ENCODE measurements around the gene C16orf87.

The C16orf87 gene

DNA sequence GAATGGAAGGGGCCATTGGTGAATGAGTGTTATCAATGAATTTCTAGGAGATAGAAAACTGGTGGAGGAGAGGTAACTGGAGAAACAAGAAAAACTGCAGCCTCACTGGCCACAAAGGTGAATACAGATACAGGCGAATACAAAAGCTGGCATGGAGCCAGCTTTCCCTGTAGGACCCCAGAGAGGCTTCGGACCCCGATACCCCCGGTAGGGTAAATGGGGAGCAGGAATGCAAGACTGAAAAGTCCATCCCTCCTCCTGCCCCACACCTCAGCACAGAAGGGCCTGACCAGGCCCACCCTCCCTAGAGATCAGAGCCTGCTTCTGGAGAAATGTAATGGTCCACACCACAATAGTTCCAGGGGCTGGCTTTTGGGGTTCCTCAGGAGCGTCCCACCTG is 78.0 kb downstream of the C16orf87 start:
- no peak for DNase-seq

GRCh38 chr16:46751381-46751780 is 79.6 kb downstream of the C16orf87 start:
- DNase-seq, result no peak

GRCh38 chr16:46748775-46749705 is 81.9 kb downstream of the C16orf87 start:
- peak; percentile 44 for DNase-seq

- DNase-seq, result no peak
These were observed 83.0 kb downstream of the C16orf87 start, which contains the start of gene MYLK3 for GRCh38 chr16:46747777-46748651. TSS of gene MYLK3 (minus strand) at chr16:46748344. CDS start at chr16:46748193, 151 bp downstream.

DNA sequence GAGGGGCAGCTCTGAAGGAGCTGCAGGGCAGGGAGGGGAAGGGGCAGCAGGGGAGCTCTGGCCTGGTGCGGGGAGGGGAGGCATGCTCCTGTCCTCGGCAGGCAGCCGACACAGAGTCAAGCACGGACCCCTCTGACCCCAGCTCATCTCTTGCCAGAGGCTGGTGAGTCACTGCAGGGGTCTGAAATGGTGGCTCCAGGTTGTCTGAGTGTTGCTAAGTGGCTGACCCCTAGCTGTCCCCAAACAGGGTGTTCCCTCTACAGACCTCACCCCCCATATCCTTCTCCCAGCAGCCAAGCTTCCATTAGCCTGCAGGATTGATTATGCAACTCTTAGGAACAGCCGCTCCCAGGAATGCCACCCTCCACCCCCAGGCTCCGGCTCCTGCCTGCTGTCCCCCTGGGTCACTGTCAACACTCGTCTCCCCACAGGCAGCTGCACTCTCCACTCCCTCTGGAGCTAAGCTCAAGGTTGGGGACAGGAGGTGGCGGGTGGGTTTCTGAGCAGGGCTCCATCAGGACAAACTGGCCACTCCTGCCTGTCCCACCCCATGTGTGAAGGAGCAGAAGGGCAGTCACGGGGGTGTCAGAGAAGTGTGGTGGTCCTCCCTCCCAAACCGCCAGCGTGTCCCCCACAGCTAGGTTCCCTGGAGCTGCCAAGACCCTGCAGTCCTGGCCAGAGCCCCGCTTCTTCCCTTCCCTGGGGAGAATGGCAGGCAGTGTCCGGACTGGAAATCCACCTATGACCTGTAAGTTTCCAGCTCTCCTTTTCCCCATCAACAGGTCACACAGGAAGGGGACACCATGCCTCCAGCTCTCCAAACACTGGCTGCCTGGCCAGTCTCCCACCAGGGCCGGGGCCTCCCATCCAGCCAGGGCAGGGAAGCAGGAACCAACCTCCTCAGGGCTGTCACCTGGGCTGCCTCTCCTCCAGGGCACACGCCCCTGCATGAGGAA is 83.9 kb downstream of the C16orf87 start:
- no peak for DNase-seq
